A204.1 (cell line): ENCODE data around the gene ZMAT5.

Experiments used
- FAIRE-seq: peaks from 2 replicates; lab custom pipeline; 2012; peaks lifted over from hg19 to GRCh38; lab: Jason Lieb, UNC

The ZMAT5 gene

GRCh38 chr22:29766632-29767170 is at the start of gene ZMAT5:
TSS of gene ZMAT5 (minus strand) at chr22:29767007. CDS start at chr22:29748544, 18,463 bp downstream.
- FAIRE-seq = peak; percentile 97

- FAIRE-seq = no peak
These were observed 49.7 kb upstream of the ZMAT5 start for GRCh38 chr22:29816539-29816938.

GRCh38 chr22:29816128-29816527 is 49.3 kb upstream of the ZMAT5 start:
- FAIRE-seq = no peak

DNA sequence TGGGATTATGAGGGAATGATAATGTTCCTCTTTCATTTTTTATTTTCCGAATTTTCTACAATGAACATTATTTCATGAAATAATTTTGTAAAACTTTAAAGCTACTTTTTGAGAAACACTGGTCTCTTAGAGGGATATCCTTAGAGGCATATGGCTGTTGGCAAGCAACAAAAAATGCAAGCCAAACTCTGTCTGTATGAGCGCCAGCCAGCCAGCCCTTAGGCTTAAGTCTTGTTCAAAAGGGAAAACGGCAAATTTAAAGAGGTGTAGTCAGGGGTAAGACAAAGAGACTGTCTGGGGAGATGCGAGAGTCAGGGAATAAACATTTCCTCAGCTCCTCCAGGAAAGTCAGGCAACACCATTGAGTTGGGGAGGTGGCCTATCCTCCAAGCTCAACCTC is 48.8 kb upstream of the ZMAT5 start:
- FAIRE-seq = no peak

DNA sequence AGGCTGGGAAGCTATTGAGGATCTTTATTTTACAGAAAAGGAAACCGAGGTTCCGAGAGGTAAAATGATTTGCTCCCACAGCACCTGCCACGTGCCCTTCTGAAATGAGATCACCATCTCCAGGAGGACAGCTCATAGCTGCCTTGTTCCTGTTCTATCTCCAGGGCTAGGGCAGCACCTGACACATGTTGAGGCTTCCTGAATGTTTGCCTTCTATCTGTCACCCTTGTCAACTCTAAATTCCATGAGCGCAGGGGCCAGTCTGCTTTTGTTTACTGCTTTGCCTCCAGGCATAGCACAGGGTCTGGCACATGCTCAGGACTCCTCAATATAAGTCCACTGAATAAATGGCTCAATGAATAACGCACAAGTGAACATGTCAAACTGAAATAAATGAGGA is 47.2 kb upstream of the ZMAT5 start:
- no peak for FAIRE-seq

- no peak for FAIRE-seq
These were observed 46.8 kb upstream of the ZMAT5 start for GRCh38 chr22:29813563-29813962.

DNA sequence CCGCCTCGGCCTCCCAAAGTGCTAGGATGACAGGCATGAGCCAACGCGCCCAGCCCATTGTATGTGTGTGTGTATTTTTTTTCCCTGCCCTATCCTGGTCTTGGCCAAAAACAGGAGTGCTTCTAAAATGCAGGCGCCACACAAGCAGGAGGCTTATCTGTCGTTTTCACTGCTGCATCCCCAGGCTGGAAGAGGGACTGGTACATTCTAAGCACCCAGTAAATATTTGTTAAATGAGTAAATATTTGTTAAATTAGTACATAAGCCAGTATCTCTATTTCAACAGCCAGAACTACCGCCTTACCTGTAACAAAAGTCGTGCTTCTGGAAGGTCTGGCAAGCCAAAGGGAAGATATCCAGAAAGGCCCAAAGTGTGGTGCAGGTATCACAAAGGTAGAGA is 46.3 kb upstream of the ZMAT5 start:
- no peak for FAIRE-seq

- FAIRE-seq = no peak
These were observed 44.6 kb upstream of the ZMAT5 start for GRCh38 chr22:29811377-29811776.

- FAIRE-seq = no peak
These were observed 43.4 kb upstream of the ZMAT5 start for GRCh38 chr22:29810216-29810615.

- no peak for FAIRE-seq
These were observed 39.4 kb upstream of the ZMAT5 start for GRCh38 chr22:29806196-29806595.

DNA sequence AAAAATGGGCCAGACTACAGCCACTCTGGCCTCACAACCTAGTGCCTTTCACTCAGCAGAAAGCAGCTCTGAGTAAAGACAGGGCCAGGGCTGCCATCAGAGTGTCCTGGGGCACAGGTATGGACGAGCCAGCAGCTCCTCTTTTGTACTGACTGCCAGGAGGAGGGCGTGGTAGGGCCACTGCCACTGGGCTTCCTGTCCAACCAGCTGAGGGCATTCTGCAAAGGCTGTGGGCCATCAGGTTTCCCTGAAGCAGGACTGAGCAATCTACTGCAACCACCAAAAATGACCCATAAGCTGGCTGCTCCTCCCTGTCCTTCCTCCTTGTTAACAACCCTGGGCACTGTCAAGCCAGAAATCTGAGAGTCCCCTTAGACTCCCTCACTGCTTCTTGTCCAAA is 38.2 kb upstream of the ZMAT5 start:
- FAIRE-seq = no peak

DNA sequence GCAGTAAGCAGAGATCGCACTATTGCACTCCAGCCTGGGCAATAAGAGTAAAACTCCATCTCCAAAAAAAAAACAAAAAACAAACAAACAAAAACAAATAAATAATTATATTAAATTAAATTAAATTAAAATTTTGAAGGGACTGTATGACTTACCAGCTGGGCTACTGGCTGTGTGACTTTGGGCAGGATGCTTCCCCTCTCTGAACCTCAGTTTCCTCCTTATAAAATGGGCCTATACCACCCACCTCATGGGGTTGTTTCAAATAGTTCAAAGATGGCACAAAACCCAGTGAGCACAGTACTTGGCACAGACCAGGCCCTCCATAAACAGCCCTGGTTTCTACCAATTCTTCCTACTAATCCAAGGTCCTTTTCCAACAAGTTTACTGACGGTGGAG is 36.4 kb upstream of the ZMAT5 start:
- FAIRE-seq = no peak

- FAIRE-seq = no peak
These were observed 35.0 kb upstream of the ZMAT5 start for GRCh38 chr22:29801796-29802195.

- no peak for FAIRE-seq
These were observed 34.3 kb upstream of the ZMAT5 start for GRCh38 chr22:29801153-29801552.

DNA sequence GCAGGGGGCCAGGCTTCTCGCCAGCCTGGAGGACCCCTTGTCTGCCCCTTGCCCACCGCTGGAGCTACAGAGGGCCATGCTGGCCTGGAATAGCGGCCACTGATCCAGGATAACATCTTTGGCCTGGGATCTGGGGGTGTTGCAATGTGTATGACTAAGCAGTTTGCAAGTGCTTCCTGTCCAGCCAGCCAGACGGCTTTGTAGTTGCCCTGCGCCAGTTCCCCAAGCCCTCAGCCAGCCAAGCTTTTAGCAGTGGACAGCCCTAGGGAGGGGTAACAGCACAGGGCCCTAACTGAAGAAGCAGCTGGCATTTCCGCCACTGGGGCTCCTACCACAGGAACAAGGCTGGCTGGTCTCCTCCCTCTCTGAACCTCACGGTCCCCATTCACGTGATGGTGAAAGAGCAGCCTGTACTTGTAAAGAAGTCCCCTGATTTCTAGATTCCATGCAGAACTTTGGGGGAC is 32.4 kb upstream of the ZMAT5 start:
- no peak for FAIRE-seq

DNA sequence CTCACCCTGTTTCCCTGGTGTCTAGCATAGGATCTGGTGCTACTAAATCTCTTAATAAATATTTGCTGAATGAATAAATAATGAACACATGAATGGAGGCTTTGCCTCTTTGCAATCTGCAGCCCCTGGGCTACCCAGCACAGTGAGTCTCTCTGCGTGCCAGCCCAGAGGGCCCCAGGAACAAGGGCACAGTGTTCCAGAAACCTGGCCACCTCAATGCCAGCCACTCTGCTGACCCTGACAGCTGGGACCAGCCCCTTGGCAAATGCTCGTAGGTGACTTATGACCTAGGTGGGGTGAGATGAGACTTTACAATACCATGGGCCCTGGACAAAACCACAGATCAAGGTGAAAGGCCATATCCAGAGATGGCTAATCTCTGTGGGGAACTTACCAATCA is 32.0 kb upstream of the ZMAT5 start:
- no peak for FAIRE-seq

GRCh38 chr22:29798318-29798717 is 31.5 kb upstream of the ZMAT5 start:
- no peak for FAIRE-seq

DNA sequence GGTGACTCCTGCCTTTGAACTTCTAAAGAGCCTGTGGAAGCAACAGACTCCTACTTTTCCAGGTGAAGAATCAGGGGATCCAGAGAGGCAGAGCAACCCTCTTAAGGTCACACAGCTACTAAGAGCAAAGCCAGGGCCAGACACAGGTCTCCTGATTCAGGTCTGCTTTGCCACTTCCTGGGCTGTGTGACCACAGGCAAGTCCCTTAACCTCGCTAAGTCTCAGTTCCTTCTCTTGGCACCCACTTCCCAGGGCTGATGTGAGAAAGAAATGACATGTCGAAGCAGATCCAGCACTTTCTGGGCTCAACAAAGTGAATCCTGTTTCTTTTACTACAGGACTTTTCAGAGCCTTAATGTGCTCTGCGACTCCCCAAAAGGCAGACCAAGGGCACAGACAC is 30.5 kb upstream of the ZMAT5 start:
- no peak for FAIRE-seq

DNA sequence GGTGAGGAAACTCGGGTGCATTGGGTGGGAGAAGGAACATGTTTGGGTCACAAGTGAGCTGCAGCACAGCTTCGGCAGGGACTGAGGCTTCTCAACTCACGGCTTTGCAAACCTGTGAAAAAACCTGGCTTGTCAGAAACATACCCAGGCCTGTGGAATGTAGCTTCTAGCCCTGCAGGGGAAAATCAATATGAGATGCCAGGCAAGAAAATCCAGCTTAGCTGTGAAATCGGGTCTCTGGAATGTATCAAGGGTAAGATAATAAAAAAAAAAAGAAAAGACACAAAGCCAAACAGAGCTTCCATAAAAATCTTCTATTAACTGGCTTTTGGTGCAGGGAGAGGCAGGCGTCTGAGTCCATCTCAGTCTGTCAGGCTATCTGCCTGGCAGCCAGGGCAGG is 28.9 kb upstream of the ZMAT5 start:
- FAIRE-seq = no peak

DNA sequence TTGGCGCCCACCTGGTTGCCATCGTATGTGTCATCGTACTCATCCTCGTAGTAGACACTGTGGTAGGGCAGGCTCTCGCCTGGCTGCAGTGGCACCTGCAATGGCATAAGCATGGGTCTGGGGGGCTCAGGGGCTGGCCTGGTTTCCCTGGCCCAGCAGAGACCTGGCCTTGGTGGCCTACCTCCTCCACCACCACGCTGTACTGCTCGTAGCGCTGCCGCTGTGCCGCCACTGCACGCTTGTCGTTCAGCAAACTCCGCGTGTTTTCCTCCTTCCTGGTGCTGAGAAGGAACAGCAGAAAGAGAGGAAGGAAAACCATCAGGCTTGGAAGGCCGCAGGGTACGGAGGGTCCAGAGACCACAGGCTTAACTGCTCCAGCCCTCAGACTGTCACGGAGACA is 26.6 kb upstream of the ZMAT5 start:
- FAIRE-seq = no peak

GRCh38 chr22:29790061-29790460 is 23.3 kb upstream of the ZMAT5 start:
- no peak for FAIRE-seq

DNA sequence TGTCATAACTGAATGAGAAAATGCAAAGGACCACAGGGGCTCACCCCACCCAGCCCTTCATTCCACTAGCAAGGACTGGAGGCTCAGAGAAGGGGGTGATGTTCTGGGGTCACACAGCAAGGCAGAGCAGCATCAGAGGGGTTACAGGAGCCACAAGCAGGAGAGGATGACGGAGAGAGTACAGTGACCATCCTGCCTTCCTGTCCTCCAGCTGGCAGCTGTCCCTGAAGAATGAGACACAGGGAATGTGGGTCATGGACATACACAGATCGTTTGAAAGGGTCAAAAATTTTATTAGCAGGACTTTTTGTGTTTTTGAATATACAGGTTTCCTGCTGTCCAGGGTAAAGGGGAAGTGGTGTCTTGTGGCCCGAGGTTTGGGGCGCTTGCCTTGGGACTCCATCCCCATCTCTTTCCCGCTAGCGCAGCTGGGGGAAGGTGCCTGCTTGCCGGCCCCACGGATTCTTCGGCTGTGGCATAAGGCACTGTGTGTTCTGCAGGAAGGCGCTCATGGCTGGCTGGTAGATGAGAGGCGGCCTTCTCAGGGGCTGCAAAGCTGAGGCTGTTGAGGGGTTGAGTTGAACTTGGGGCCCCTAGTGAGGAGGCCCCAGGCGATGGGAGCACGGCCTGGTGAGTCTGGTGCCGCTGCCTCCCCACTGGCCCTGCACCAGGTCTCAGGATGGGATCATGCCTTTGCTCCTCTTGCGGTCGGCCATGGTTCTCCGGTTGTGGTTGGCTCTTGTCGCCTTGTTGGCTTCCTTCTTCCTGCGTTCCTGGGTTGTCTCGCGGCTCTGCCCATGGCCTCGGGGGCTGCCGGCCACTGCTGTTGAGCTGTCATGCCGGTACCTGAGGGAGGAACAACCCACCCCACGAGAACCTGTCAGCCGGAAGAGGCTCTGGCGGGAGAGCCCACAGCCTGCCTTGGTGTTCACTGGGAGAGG is 21.8 kb upstream of the ZMAT5 start:
- no peak for FAIRE-seq

DNA sequence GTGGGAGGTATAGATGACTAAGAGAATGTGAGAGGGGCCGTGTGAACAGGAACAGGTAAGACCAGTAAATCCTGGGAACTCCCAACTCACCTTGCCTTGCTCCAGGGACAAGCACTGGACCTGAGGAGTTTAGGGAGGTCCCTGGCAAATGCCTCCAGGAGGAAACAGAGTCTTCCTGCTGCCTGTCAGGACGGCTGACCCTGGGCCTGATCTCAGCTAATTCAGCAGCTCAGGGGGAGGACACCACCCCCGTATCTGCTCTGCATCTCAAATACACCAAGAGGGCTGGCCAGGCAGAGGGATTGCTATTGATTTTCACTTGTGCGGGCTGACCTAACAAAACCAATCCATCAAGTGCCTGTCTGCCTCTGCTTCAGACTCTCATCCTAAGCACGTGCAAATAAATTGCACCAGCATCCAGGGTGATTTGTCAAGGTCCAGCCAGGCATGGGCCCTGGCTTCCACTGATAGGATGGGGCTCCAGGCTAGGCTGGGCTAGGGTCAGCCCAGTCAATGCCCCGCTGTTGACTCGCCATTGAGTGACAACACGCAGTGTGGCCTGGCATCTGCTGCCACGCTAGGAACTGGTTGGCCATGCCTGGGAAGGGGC is 20.7 kb upstream of the ZMAT5 start:
- no peak for FAIRE-seq
